DND-41 (cell line): ENCODE results near the gene ADGRE1.

ENCODE experiments used
- EZH2 ChIP-seq: IDR thresholded peaks from 3 replicates; pipeline ENCODE4 v1.6.1; 2012; ENCODE audit warnings: borderline replicate concordance, low read depth, mild to moderate bottlenecking, moderate library complexity, low read length, inconsistent platforms; ENCODE audit not compliant: severe bottlenecking
- TF ChIP-seq, protein P1 (sequence below): IDR thresholded peaks from 2 replicates; pipeline ENCODE4 v1.5.1; 2012; ENCODE audit warnings: borderline replicate concordance, low read length, moderate library complexity, mild to moderate bottlenecking; ENCODE audit not compliant: poor library complexity, severe bottlenecking; ENCODE audit errors: extremely low read depth

- TF ChIP-seq, protein P1, sequence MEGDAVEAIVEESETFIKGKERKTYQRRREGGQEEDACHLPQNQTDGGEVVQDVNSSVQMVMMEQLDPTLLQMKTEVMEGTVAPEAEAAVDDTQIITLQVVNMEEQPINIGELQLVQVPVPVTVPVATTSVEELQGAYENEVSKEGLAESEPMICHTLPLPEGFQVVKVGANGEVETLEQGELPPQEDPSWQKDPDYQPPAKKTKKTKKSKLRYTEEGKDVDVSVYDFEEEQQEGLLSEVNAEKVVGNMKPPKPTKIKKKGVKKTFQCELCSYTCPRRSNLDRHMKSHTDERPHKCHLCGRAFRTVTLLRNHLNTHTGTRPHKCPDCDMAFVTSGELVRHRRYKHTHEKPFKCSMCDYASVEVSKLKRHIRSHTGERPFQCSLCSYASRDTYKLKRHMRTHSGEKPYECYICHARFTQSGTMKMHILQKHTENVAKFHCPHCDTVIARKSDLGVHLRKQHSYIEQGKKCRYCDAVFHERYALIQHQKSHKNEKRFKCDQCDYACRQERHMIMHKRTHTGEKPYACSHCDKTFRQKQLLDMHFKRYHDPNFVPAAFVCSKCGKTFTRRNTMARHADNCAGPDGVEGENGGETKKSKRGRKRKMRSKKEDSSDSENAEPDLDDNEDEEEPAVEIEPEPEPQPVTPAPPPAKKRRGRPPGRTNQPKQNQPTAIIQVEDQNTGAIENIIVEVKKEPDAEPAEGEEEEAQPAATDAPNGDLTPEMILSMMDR: no peak
- TF ChIP-seq EZH2: no peak
These were observed 82.6 kb downstream of the ADGRE1 start for GRCh38 chr19:6970021-6970420.
